HepG2 (cell line): ENCODE measurements around the gene NME4. TPM values are rescaled to one million over a fixed set of nuclear protein-coding genes. Genes with fewer than 3 reads are reported as not detected.
A peak's percentile ranks its signal among the peaks of the same experiment; 100 is the strongest.

Source experiments
- ATF2 ChIP-seq: sonication (generic); formaldehyde crosslinking; IDR thresholded peaks from 2 replicates; pipeline ENCODE4 v1.4.0; 2020; ENCODE audit warnings: missing genetic modification reagents
- ATF5 ChIP-seq: sonication (generic); formaldehyde crosslinking; IDR thresholded peaks from 2 replicates; pipeline ENCODE4 v1.4.0; 2020; ENCODE audit warnings: mild to moderate bottlenecking, low read depth, missing genetic modification reagents
- CAMTA2 ChIP-seq: sonication (generic); formaldehyde crosslinking; IDR thresholded peaks from 2 replicates; pipeline ENCODE4 v1.4.0; 2020; ENCODE audit warnings: mild to moderate bottlenecking, missing genetic modification reagents, borderline replicate concordance
- CBX1 ChIP-seq: IDR thresholded peaks from one replicate; pipeline ENCODE4 v1.6.1; 2016; ENCODE audit warnings: antibody characterized with exemption, low read depth
- DDIT3 ChIP-seq: sonication (generic); formaldehyde crosslinking; IDR thresholded peaks from 2 replicates; pipeline ENCODE4 v1.4.0; 2020; ENCODE audit warnings: mild to moderate bottlenecking, missing genetic modification reagents
- FOXA3 ChIP-seq: IDR thresholded peaks from 2 replicates; pipeline ENCODE4 v1.6.1; 2016; ENCODE audit warnings: missing genetic modification reagents, missing compliant biosample characterization
- FOXC1 ChIP-seq: sonication (generic); formaldehyde crosslinking; IDR thresholded peaks from 2 replicates; pipeline ENCODE4 v1.8.0; 2022; ENCODE audit warnings: mild to moderate bottlenecking, missing genetic modification reagents, borderline replicate concordance
- HES4 ChIP-seq: sonication (generic); formaldehyde crosslinking; IDR thresholded peaks from 2 replicates; pipeline ENCODE4 v1.9.0; 2021; ENCODE audit warnings: mild to moderate bottlenecking, missing genetic modification reagents, borderline replicate concordance
- IRF9 ChIP-seq: sonication (generic); formaldehyde crosslinking; IDR thresholded peaks from 2 replicates; pipeline ENCODE4 v1.8.0; 2022; ENCODE audit warnings: missing genetic modification reagents, mild to moderate bottlenecking, borderline replicate concordance
- KAT8 ChIP-seq: IDR thresholded peaks from 2 replicates; pipeline ENCODE4 v1.6.1; 2016; ENCODE audit warnings: missing genetic modification reagents, missing compliant biosample characterization
- KDM3A ChIP-seq: IDR thresholded peaks from 2 replicates; pipeline ENCODE4 v1.6.1; 2018; ENCODE audit warnings: low read depth, missing compliant biosample characterization
- MTA1 ChIP-seq: sonication (generic); formaldehyde crosslinking; IDR thresholded peaks from 2 replicates; pipeline ENCODE4 v1.4.0; 2020; ENCODE audit warnings: missing genetic modification reagents, mild to moderate bottlenecking, borderline replicate concordance
- NFIB ChIP-seq: sonication (generic); formaldehyde crosslinking; IDR thresholded peaks from 2 replicates; pipeline ENCODE4 v1.9.0; 2021; ENCODE audit warnings: missing genetic modification reagents, mild to moderate bottlenecking, borderline replicate concordance
- NRL ChIP-seq: sonication (generic); formaldehyde crosslinking; IDR thresholded peaks from 2 replicates; pipeline ENCODE4 v1.5.0; 2020; ENCODE audit warnings: missing genetic modification reagents, mild to moderate bottlenecking, moderate library complexity, borderline replicate concordance
- PLSCR1 ChIP-seq: sonication (generic); formaldehyde crosslinking; IDR thresholded peaks from 2 replicates; pipeline ENCODE4 v1.5.0; 2020; ENCODE audit warnings: missing genetic modification reagents, mild to moderate bottlenecking, borderline replicate concordance
- SAP130 ChIP-seq: IDR thresholded peaks from 2 replicates; pipeline ENCODE4 v1.6.1; 2016; ENCODE audit warnings: low read depth
- SOX5 ChIP-seq: IDR thresholded peaks from 2 replicates; pipeline ENCODE4 v1.6.1; 2016; ENCODE audit warnings: borderline replicate concordance
- ZBTB39 ChIP-seq: sonication (generic); formaldehyde crosslinking; IDR thresholded peaks from 2 replicates; pipeline ENCODE4 v1.5.0; 2020; ENCODE audit warnings: missing genetic modification reagents
- ZNF3 ChIP-seq: IDR thresholded peaks from 2 replicates; pipeline ENCODE4 v1.7.0; 2017; ENCODE audit warnings: inconsistent platforms
- ZNF30 ChIP-seq: sonication (generic); formaldehyde crosslinking; IDR thresholded peaks from 2 replicates; pipeline ENCODE4 v1.5.0; 2020; ENCODE audit warnings: mild to moderate bottlenecking, missing genetic modification reagents
- ZNF430 ChIP-seq: sonication (generic); formaldehyde crosslinking; IDR thresholded peaks from 2 replicates; pipeline ENCODE4 v1.9.0; 2021; ENCODE audit warnings: mild to moderate bottlenecking, missing genetic modification reagents
- ZNF615 ChIP-seq: sonication (generic); formaldehyde crosslinking; IDR thresholded peaks from 2 replicates; pipeline ENCODE4 v1.5.0; 2020; ENCODE audit warnings: mild to moderate bottlenecking, missing genetic modification reagents, borderline replicate concordance
- ZNF670 ChIP-seq: sonication (generic); formaldehyde crosslinking; IDR thresholded peaks from 2 replicates; pipeline ENCODE4 v1.8.0; 2022; ENCODE audit warnings: mild to moderate bottlenecking, missing genetic modification reagents, borderline replicate concordance
- ZSCAN21 ChIP-seq: sonication (generic); formaldehyde crosslinking; IDR thresholded peaks from 2 replicates; pipeline ENCODE4 v1.8.0; 2022; ENCODE audit warnings: mild to moderate bottlenecking, missing genetic modification reagents, moderate library complexity, borderline replicate concordance
- polyA plus RNA-seq, 8 experiments: library from polyadenylated mRNA; depleted of rRNA in 3 of 8; stranded (reverse) in 7 of 8; unstranded in 1 of 8; fragments of >200 nt; fragmentation: Illumina TruSeq in 4 of 8; extraction: Trizol in 4 of 8; gene quantifications; 2 replicates each; pipeline versions ENCODE4 v1.2.1 to v1.2.3, GENCODE V29; 2011 to 2016; ENCODE audit warnings: low read depth in 4 of 8, missing spikeins in 1 of 8, mixed read lengths in 1 of 8; ENCODE audit not compliant: insufficient read depth in 1 of 8
- total RNA-seq, 5 experiments: library from RNA; depleted of rRNA; stranded (reverse); fragments of >200 nt; fragmentation: Illumina TruSeq; extraction: Trizol; gene quantifications; 2 replicates each; pipeline ENCODE4 v1.2.3, GENCODE V29; 2016; ENCODE audit warnings: low read depth in 1 of 5

Gene NME4
- total and polyA plus RNA-seq, 2 of the 13 experiments (the other 11 are each of a cell fraction or from before 2014, with no cell fraction given), result 121 to 263 TPM

- TF ChIP-seq CAMTA2 (peak; percentile 70; the same call in 1 of the 2 replicates), ZNF430 (CRISPR knock-in tag) (peak; percentile 87), NFIB (no peak), HES4 (CRISPR knock-in tag) (no peak), IRF9 (CRISPR knock-in tag) (peak; percentile 74), CBX1 (peak; percentile 53), KDM3A (peak; percentile 64; the same call in 1 of the 2 replicates), NRL (CRISPR knock-in tag) (peak; percentile 91), ZSCAN21 (peak; percentile 74), SAP130 (CRISPR knock-in tag) (peak; percentile 83), ZNF615 (0 out of 2 replicates have a peak, but pooled peaks have one; percentile 76), DDIT3 (CRISPR knock-in tag) (no peak), KAT8 (peak; percentile 42), FOXA3 (CRISPR knock-in tag) (0 out of 2 replicates have a peak, but pooled peaks have one; percentile 1), ZNF30 (CRISPR knock-in tag) (peak; percentile 96; the same call in 1 of the 2 replicates), ZBTB39 (CRISPR knock-in tag) (peak; percentile 87; the same call in 1 of the 2 replicates), ZNF3 (no peak), ZNF670 (CRISPR knock-in tag) (peak; percentile 75; the same call in 1 of the 2 replicates), PLSCR1 (CRISPR knock-in tag) (no peak), SOX5 (CRISPR knock-in tag) (0 out of 2 replicates have a peak, but pooled peaks have one; percentile 7), ATF2 (CRISPR knock-in tag) (peak; percentile 70), FOXC1 (peak; percentile 96), ATF5 (CRISPR knock-in tag) (no peak), MTA1 (peak; percentile 74; the same call in 1 of the 2 replicates)
Measured at GRCh38 chr16:425082-425718, 28.2 kb downstream of the NME4 start, which contains the start of gene RAB11FIP3 (continued).
